H9 (cell line): ENCODE results near the gene NUPR1. TPM values are rescaled to one million over a fixed set of nuclear protein-coding genes. Genes with fewer than 3 reads are reported as not detected.

Experiments used
- DNase-seq: peaks from one replicate; pipeline ENCODE4 v3.0.0-alpha.2; 2017
- H2AFZ ChIP-seq: one replicate; pipeline ENCODE4 v1.6.1; 2013; ENCODE audit warnings: mild to moderate bottlenecking, low read length, control low read depth, moderate library complexity
- H2AK5ac ChIP-seq: 2 replicates; pipeline ENCODE4 v1.6.1; 2013; ENCODE audit warnings: low read length, control low read depth, mixed read lengths; ENCODE audit not compliant: insufficient read length
- H2BK120ac ChIP-seq: one replicate; pipeline ENCODE4 v1.6.1; 2013; ENCODE audit warnings: low read depth, mild to moderate bottlenecking, low read length, control low read depth, inconsistent platforms; ENCODE audit not compliant: poor library complexity, severe bottlenecking
- H2BK12ac ChIP-seq: 2 replicates; pipeline ENCODE4 v1.6.1; 2013; ENCODE audit warnings: low read length, control low read depth, mixed read lengths, low read depth; ENCODE audit not compliant: insufficient read length
- H2BK15ac ChIP-seq: 2 replicates; pipeline ENCODE4 v1.6.1; 2013; ENCODE audit warnings: low read depth, low read length, control low read depth
- H2BK20ac ChIP-seq: one replicate; pipeline ENCODE4 v1.6.1; 2013; ENCODE audit warnings: low read depth, mild to moderate bottlenecking, low read length, control low read depth, inconsistent platforms; ENCODE audit not compliant: poor library complexity, severe bottlenecking
- H2BK5ac ChIP-seq: 2 replicates; pipeline ENCODE4 v1.6.1; 2013; ENCODE audit warnings: low read length, control low read depth, mixed read lengths; ENCODE audit not compliant: insufficient read length
- H3K14ac ChIP-seq: 2 replicates; pipeline ENCODE4 v1.6.1; 2013; ENCODE audit warnings: low read length, control low read depth; ENCODE audit not compliant: insufficient read depth
- H3K18ac ChIP-seq: 2 replicates; pipeline ENCODE4 v1.6.1; 2013; ENCODE audit warnings: low read depth, mild to moderate bottlenecking, mixed read lengths, low read length, control low read depth; ENCODE audit not compliant: insufficient read length
- H3K23ac ChIP-seq: 2 replicates; pipeline ENCODE4 v1.6.1; 2013; ENCODE audit warnings: low read length, control low read depth, mixed read lengths, low read depth; ENCODE audit not compliant: insufficient read length
- H3K23me2 ChIP-seq: 2 replicates; pipeline ENCODE4 v1.6.1; 2013; ENCODE audit warnings: low read depth, mild to moderate bottlenecking, mixed read lengths, low read length, control low read depth; ENCODE audit not compliant: insufficient read length, poor library complexity, severe bottlenecking
- H3K27ac ChIP-seq: 2 replicates; pipeline ENCODE4 v1.5.1; 2013; ENCODE audit warnings: low read length, control low read depth, mixed read lengths, low read depth; ENCODE audit not compliant: insufficient read length
- H3K27me3 ChIP-seq: 2 replicates; pipeline ENCODE4 v1.6.1; 2013; ENCODE audit warnings: low read length, control low read depth, inconsistent platforms; ENCODE audit not compliant: insufficient read depth
- H3K4ac ChIP-seq: 2 replicates; pipeline ENCODE4 v1.6.1; 2013; ENCODE audit warnings: low read depth, mild to moderate bottlenecking, control low read depth, inconsistent platforms, low read length, moderate library complexity
- H3K4me1 ChIP-seq: 2 replicates; pipeline ENCODE4 v1.6.1; 2013; ENCODE audit warnings: low read length, control low read depth, inconsistent platforms; ENCODE audit not compliant: insufficient read depth
- H3K4me2 ChIP-seq: 2 replicates; pipeline ENCODE4 v1.6.1; 2013; ENCODE audit warnings: low read length, control low read depth, mixed read lengths; ENCODE audit not compliant: insufficient read length, insufficient read depth
- H3K56ac ChIP-seq: 2 replicates; pipeline ENCODE4 v1.6.1; 2013; ENCODE audit warnings: low read depth, mild to moderate bottlenecking, mixed read lengths, low read length, control low read depth; ENCODE audit not compliant: insufficient read length
- H3K79me1 ChIP-seq: 2 replicates; pipeline ENCODE4 v1.6.1; 2013; ENCODE audit warnings: low read depth, mild to moderate bottlenecking, moderate library complexity, low read length, control low read depth, inconsistent platforms; ENCODE audit not compliant: insufficient read depth, poor library complexity, severe bottlenecking
- H3K79me2 ChIP-seq: 2 replicates; pipeline ENCODE4 v1.6.1; 2013; ENCODE audit warnings: low read length, control low read depth, inconsistent platforms; ENCODE audit not compliant: insufficient read depth
- H3K9ac ChIP-seq: 2 replicates; pipeline ENCODE4 v1.6.1; 2013; ENCODE audit warnings: low read length, control low read depth, mixed read lengths; ENCODE audit not compliant: insufficient read length; ENCODE audit errors: extremely low read depth
- H3K9me3 ChIP-seq: one replicate; pipeline ENCODE4 v1.6.1; 2013; ENCODE audit warnings: low read depth, low read length, inconsistent platforms; ENCODE audit not compliant: control insufficient read depth
- H3T11ph ChIP-seq: one replicate; pipeline ENCODE4 v1.6.1; 2013; ENCODE audit warnings: mild to moderate bottlenecking, low read length, control low read depth, inconsistent platforms
- H4K20me1 ChIP-seq: one replicate; pipeline ENCODE4 v1.6.1; 2013; ENCODE audit not compliant: control insufficient read depth, insufficient read length, insufficient read depth
- H4K5ac ChIP-seq: 2 replicates; pipeline ENCODE4 v1.6.1; 2013; ENCODE audit warnings: low read depth, mild to moderate bottlenecking, mixed read lengths, low read length, control low read depth; ENCODE audit not compliant: insufficient read length
- H4K8ac ChIP-seq: replicated peaks from 2 replicates; pipeline ENCODE4 v1.6.1; 2013; ENCODE audit warnings: low read length, control low read depth, mixed read lengths, low read depth; ENCODE audit not compliant: insufficient read length
- H4K91ac ChIP-seq: 2 replicates; pipeline ENCODE4 v1.6.1; 2013; ENCODE audit warnings: low read depth, mild to moderate bottlenecking, moderate library complexity, mixed read lengths, low read length, control low read depth; ENCODE audit not compliant: insufficient read length
- H3K27ac Mint-ChIP-seq, 3 experiments: 2 replicates in 2 of 3; 3 replicates in 1 of 3; pipeline ENCODE4 v1.8.0; 2020 to 2021; ENCODE audit warnings: mixed read lengths in 3 of 3, mild to moderate bottlenecking in 1 of 3, moderate library complexity in 1 of 3
- H3K27me3 Mint-ChIP-seq: 2 replicates; pipeline ENCODE4 v1.8.0; 2021; ENCODE audit warnings: low read depth, mild to moderate bottlenecking, moderate library complexity, mixed read lengths
- H3K36me3 Mint-ChIP-seq, 3 experiments: 2 replicates in 2 of 3; 3 replicates in 1 of 3; pipeline ENCODE4 v1.8.0; 2020 to 2021; ENCODE audit warnings: low read depth in 3 of 3, mixed read lengths in 3 of 3; ENCODE audit not compliant: insufficient read depth in 1 of 3
- H3K4me1 Mint-ChIP-seq, 2 experiments: 2 replicates each; pipeline ENCODE4 v1.8.0; 2020; ENCODE audit warnings: mixed read lengths in 2 of 2
- H3K4me3 Mint-ChIP-seq, 2 experiments: 2 replicates in 1 of 2; 3 replicates in 1 of 2; pipeline ENCODE4 v1.8.0; 2020 to 2021; ENCODE audit warnings: mild to moderate bottlenecking in 2 of 2, mixed read lengths in 2 of 2, moderate library complexity in 1 of 2
- H3K9me3 Mint-ChIP-seq, 2 experiments: 2 replicates in 1 of 2; 3 replicates in 1 of 2; pipeline ENCODE4 v1.8.0; 2020; ENCODE audit warnings: mild to moderate bottlenecking in 2 of 2, mixed read lengths in 2 of 2, moderate library complexity in 1 of 2
- WGBS: extraction: QIAGEN DNeasy Blood & Tissue Kit; methylation state at CpG from one replicate; pipeline ENCODE4 v1.1.7; 2013; ENCODE audit warnings: missing lambda C conversion rate, low lambda C conversion rate, mixed read lengths; ENCODE audit not compliant: insufficient read length; ENCODE audit errors: extremely low coverage; 5-methylcytosine and 5-hydroxymethylcytosine counted together
- total RNA-seq: library from RNA; stranded (reverse); gene quantifications from 2 replicates; pipeline ENCODE4 v1.2.1, GENCODE V29; 2021
- TF ChIP-seq, protein P1 (sequence below): fragments of 200-600 bp; sonication (generic); conservative IDR thresholded peaks from 3 replicates; pipeline ENCODE4 v1.8.0; 2021; ENCODE audit warnings: antibody characterized with exemption, mild to moderate bottlenecking

The NUPR1 gene
- total RNA-seq, 1 experiment from 2014 or later: 0.35 TPM

- Histone ChIP-seq H3K9me3 (no peaks in the 10 kb centered on the region), H4K8ac (no peak overlapping the region), H3K4me2 (no peak overlapping the region), H2BK5ac (no peak overlapping the region), H3T11ph (no peak overlapping the region), H2BK120ac (no peak overlapping the region), H3K14ac (no peak overlapping the region), H2AK5ac (no peak overlapping the region), H3K23me2 (no peaks in the 10 kb centered on the region), H3K4ac (no peak overlapping the region), H3K79me1 (no peaks in the 10 kb centered on the region), H3K79me2 (no peaks in the 10 kb centered on the region), H2BK12ac (no peak overlapping the region), H3K4me1 (no peaks in the 10 kb centered on the region), H2BK15ac (no peak overlapping the region), H4K91ac (no peak overlapping the region), H3K23ac (no peak overlapping the region), H4K20me1 (no peaks in the 10 kb centered on the region), H4K5ac (no peak overlapping the region), H2BK20ac (no peak overlapping the region), H3K9ac (no peak overlapping the region), H2AFZ (no peak overlapping the region), H3K56ac (no peak overlapping the region), H3K27ac (no peak overlapping the region), H3K18ac (no peak overlapping the region), H3K27me3 (no peaks in the 10 kb centered on the region)
- Mint-ChIP-seq H3K27me3 (no peaks in the 10 kb centered on the region), H3K9me3 (no peaks in the 10 kb centered on the region), H3K4me3 (no peak overlapping the region), H3K27ac (no peak overlapping the region), H3K4me1 (peaks cover 5% of the 10 kb centered on the region in 2 experiments), H3K36me3 (peaks cover 10 to 22% (median 16%) of the 10 kb centered on the region in 3 experiments)
- DNase-seq: no peak
- TF ChIP-seq, protein P1, sequence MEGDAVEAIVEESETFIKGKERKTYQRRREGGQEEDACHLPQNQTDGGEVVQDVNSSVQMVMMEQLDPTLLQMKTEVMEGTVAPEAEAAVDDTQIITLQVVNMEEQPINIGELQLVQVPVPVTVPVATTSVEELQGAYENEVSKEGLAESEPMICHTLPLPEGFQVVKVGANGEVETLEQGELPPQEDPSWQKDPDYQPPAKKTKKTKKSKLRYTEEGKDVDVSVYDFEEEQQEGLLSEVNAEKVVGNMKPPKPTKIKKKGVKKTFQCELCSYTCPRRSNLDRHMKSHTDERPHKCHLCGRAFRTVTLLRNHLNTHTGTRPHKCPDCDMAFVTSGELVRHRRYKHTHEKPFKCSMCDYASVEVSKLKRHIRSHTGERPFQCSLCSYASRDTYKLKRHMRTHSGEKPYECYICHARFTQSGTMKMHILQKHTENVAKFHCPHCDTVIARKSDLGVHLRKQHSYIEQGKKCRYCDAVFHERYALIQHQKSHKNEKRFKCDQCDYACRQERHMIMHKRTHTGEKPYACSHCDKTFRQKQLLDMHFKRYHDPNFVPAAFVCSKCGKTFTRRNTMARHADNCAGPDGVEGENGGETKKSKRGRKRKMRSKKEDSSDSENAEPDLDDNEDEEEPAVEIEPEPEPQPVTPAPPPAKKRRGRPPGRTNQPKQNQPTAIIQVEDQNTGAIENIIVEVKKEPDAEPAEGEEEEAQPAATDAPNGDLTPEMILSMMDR: no peak
- no CpG with 5 or more reads among the region's 3 CpGs for WGBS
These were observed 19.7 kb upstream of the NUPR1 start for GRCh38 chr16:28558456-28558855.
